Activated B cell treated with CpG ODN at 0.5 μM for 24 hours (primary cell): ENCODE data around the gene PHLPP2. TPM values are rescaled to one million over a fixed set of nuclear protein-coding genes. Genes with fewer than 3 reads are reported as not detected.

Source experiments
- ATAC-seq: fragments of 200-7000 bp; cut with Tn5 transposase; one replicate; pipeline ENCODE4 v1.10.0; 2021; ENCODE audit warnings: low read depth, mild to moderate bottlenecking, moderate library complexity
- CTCF ChIA-PET: fragments of 350-600 bp; sonication (Branson Sonifier 250); formaldehyde crosslinking; loops from one replicate; lab custom pipeline; 2021; ENCODE audit warnings: antibody characterized with exemption; lab: Charles Lee
- POLR2A ChIA-PET: fragments of 350-600 bp; sonication (Branson Sonifier 250); formaldehyde crosslinking; loops from one replicate; lab custom pipeline; 2021; ENCODE audit warnings: antibody characterized with exemption; lab: Charles Lee
- DNase-seq: peaks from one replicate; pipeline ENCODE4 v3.0.0; 2022
- H3K27ac Mint-ChIP-seq: one replicate; pipeline ENCODE4 v1.8.0; 2020; ENCODE audit warnings: mixed read lengths
- H3K27me3 Mint-ChIP-seq: one replicate; pipeline ENCODE4 v1.8.0; 2021; ENCODE audit warnings: mixed read lengths
- H3K36me3 Mint-ChIP-seq: one replicate; pipeline ENCODE4 v1.8.0; 2021; ENCODE audit warnings: low read depth, mixed read lengths
- H3K4me1 Mint-ChIP-seq: one replicate; pipeline ENCODE4 v1.8.0; 2021; ENCODE audit warnings: mixed read lengths
- H3K4me3 Mint-ChIP-seq: one replicate; pipeline ENCODE4 v1.8.0; 2020; ENCODE audit warnings: mild to moderate bottlenecking, mixed read lengths
- H3K9me3 Mint-ChIP-seq: one replicate; pipeline ENCODE4 v1.8.0; 2020; ENCODE audit warnings: mixed read lengths
- CTCF ChIP-seq: fragments of 200-600 bp; IDR thresholded peaks from one replicate; pipeline ENCODE4 v1.8.0; 2022; ENCODE audit warnings: antibody characterized with exemption, mild to moderate bottlenecking
- intact Hi-C: fragments of 100-400 bp; cut with micrococcal nuclease; formaldehyde crosslinking; loops from one replicate; pipeline ENCODE4 v1.15.1; 2024
- total RNA-seq: library from RNA; stranded (reverse); gene quantifications from 2 replicates; pipeline ENCODE4 v1.2.3, GENCODE V29; 2022

PHLPP2 gene
- total RNA-seq, 1 donor from 2014 or later = 10.0 TPM

DNA sequence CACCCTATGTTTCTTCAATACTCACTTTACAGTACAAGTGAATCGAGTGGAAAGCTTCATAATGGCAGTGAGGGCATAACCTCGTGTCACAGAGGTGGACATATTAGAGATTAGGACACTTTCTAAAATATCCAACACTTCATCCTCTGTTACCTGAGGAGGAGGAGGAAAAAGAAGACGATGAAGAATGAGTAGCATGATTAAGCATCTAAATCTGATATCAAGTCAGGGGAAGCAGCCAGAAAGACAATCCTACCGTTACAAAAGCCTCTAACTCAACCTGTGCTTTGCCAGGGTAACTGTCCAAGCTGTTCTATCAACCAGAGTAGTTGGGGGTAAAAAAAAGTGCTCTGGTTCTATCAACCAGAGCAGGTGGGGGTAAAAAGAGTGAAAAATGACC, 23.7 kb upstream of the PHLPP2 start:
- intact Hi-C loops = loop anchor here (5.0 kb wide), 1 partner anchor 34 kb away; no protein-coding TSS in a partner anchor
- no peak for ATAC-seq

GRCh38 chr16:71746442-71747046, 22.0 kb upstream of the PHLPP2 start:
- DNase-seq (no peak), ATAC-seq (peak; percentile 60)
- peaks cover 74% of the 10 kb centered on the region for H3K36me3 Mint-ChIP-seq
- no peak overlapping the region for H3K27ac Mint-ChIP-seq
- H3K9me3 Mint-ChIP-seq = no peaks in the 10 kb centered on the region
- no peaks in the 10 kb centered on the region for H3K27me3 Mint-ChIP-seq
- TF ChIP-seq CTCF = peak; percentile 88
- ChIA-PET POLR2A (interaction anchor here (0.8 to 1.0 kb wide), 2 partner anchors 20 to 164 kb away, joined by 4 read pairs; no protein-coding TSS in a partner anchor), CTCF (no interaction called here)
- intact Hi-C loops = loop anchor here (1.0 to 5.0 kb wide), 7 partner anchors 20 to 334 kb away; no protein-coding TSS in a partner anchor
- H3K4me1 Mint-ChIP-seq = no peaks in the 10 kb centered on the region
- H3K4me3 Mint-ChIP-seq = no peak overlapping the region

More for the DNA sequence above, 23.7 kb upstream of the PHLPP2 start:
- Mint-ChIP-seq H3K27ac (no peak overlapping the region), H3K9me3 (no peaks in the 10 kb centered on the region), H3K36me3 (peaks cover 74% of the 10 kb centered on the region), H3K27me3 (no peaks in the 10 kb centered on the region), H3K4me1 (peaks cover under 1% of the 10 kb centered on the region), H3K4me3 (no peak overlapping the region)
- CTCF ChIA-PET = no interaction called here
- TF ChIP-seq CTCF = no peak
- no peak for DNase-seq
- POLR2A ChIA-PET = no interaction called here

GRCh38 chr16:71738855-71739254, 14.4 kb upstream of the PHLPP2 start:
- Mint-ChIP-seq H3K27me3 (no peaks in the 10 kb centered on the region), H3K4me3 (no peak overlapping the region), H3K4me1 (no peaks in the 10 kb centered on the region), H3K36me3 (peaks cover 76% of the 10 kb centered on the region), H3K27ac (no peak overlapping the region), H3K9me3 (no peaks in the 10 kb centered on the region)
- DNase-seq (no peak), ATAC-seq (no peak)
- ChIA-PET POLR2A (no interaction called here), CTCF (interaction anchor here (1.3 kb wide), 1 partner anchor 223 kb away, joined by 3 read pairs; no protein-coding TSS in a partner anchor)
- intact Hi-C loops = no loop called here
- TF ChIP-seq CTCF = no peak

DNA sequence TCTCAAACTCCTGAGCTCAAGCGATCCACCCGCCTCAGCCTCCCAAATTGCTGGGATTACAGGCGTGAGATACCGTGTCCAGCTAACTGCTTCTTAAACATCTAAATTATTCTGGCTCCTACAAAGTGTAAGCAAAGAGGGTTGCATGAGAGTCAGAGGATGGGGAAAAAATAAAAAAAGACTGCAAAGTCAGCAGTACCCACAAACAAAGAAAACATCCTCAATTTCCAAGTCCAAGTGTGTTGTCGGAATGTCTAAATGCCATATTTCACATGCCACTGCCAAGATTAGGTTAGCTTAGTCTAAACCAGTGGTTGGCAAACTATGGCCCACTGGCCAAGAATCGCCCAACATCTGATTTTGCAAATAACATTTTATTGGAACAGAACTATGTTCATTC, 13.0 kb upstream of the PHLPP2 start:
- Mint-ChIP-seq H3K27me3 (no peaks in the 10 kb centered on the region), H3K4me3 (no peak overlapping the region), H3K9me3 (no peaks in the 10 kb centered on the region), H3K36me3 (peaks cover 80% of the 10 kb centered on the region), H3K4me1 (no peaks in the 10 kb centered on the region), H3K27ac (no peak overlapping the region)
- TF ChIP-seq CTCF = no peak
- ATAC-seq = no peak
- CTCF ChIA-PET = no interaction called here
- no peak for DNase-seq
- POLR2A ChIA-PET = interaction anchor here (0.7 kb wide), 1 partner anchor 144 kb away, joined by 6 read pairs; no protein-coding TSS in a partner anchor
- intact Hi-C loops = no loop called here

- CTCF ChIA-PET = interaction anchor here (0.7 kb wide), 1 partner anchor 227 kb away, joined by 3 read pairs; no protein-coding TSS in a partner anchor
Measured at GRCh38 chr16:71734511-71734910, 10.0 kb upstream of the PHLPP2 start.

More at GRCh38 chr16:71734511-71734910, 10.0 kb upstream of the PHLPP2 start:
- H3K27me3 Mint-ChIP-seq = no peaks in the 10 kb centered on the region
- DNase-seq (no peak), ATAC-seq (no peak)
- peaks cover 86% of the 10 kb centered on the region for H3K36me3 Mint-ChIP-seq
- intact Hi-C loops = no loop called here
- POLR2A ChIA-PET = no interaction called here
- no peak overlapping the region for H3K4me3 Mint-ChIP-seq
- H3K27ac Mint-ChIP-seq = no peak overlapping the region
- H3K9me3 Mint-ChIP-seq = no peaks in the 10 kb centered on the region
- H3K4me1 Mint-ChIP-seq = peaks cover 2% of the 10 kb centered on the region
- no peak for TF ChIP-seq CTCF
